CD4-positive, alpha-beta T cell treated with Interferon gamma for 1 hour (primary cell): Measurements from ENCODE around the gene PPM1E.
A peak's percentile ranks its signal among the peaks of the same experiment; 100 is the strongest.

Experiments
- DNase-seq: peaks from one replicate; pipeline ENCODE4 v3.0.0-alpha.2; 2020

Gene PPM1E

GRCh38 chr17:59000022-59000421, 244.4 kb downstream of the PPM1E start:
- DNase-seq, result no peak

GRCh38 chr17:59001158-59001814, 245.6 kb downstream of the PPM1E start:
- peak; percentile 83 for DNase-seq

- DNase-seq, result no peak
These were observed 246.5 kb downstream of the PPM1E start for GRCh38 chr17:59002126-59002525.

- DNase-seq, result no peak
These were observed 247.2 kb downstream of the PPM1E start for GRCh38 chr17:59002848-59003247.

GRCh38 chr17:59003860-59004259, 248.2 kb downstream of the PPM1E start:
- no peak for DNase-seq

- DNase-seq, result peak; percentile 52
These were observed 248.9 kb downstream of the PPM1E start for GRCh38 chr17:59004338-59005111.

GRCh38 chr17:59007995-59008394, 252.3 kb downstream of the PPM1E start:
- no peak for DNase-seq

GRCh38 chr17:59008737-59009136, 253.1 kb downstream of the PPM1E start:
- DNase-seq, result no peak

- no peak for DNase-seq
These were observed 254.4 kb downstream of the PPM1E start for GRCh38 chr17:59010026-59010425.

- no peak for DNase-seq
These were observed 256.3 kb downstream of the PPM1E start for GRCh38 chr17:59011975-59012374.

- no peak for DNase-seq
These were observed 262.4 kb downstream of the PPM1E start for GRCh38 chr17:59018019-59018418.

GRCh38 chr17:59024916-59025315, 269.3 kb downstream of the PPM1E start:
- no peak for DNase-seq

GRCh38 chr17:59026176-59026939, 270.7 kb downstream of the PPM1E start:
- no peak for DNase-seq

- DNase-seq, result no peak
These were observed 272.1 kb downstream of the PPM1E start for GRCh38 chr17:59027750-59028149.

GRCh38 chr17:59028328-59028727, 272.7 kb downstream of the PPM1E start:
- DNase-seq, result no peak

- no peak for DNase-seq
These were observed 275.2 kb downstream of the PPM1E start for GRCh38 chr17:59030811-59031210.
